SK-MEL-5 (cell line): ENCODE data around the gene CIROP. TPM values are rescaled to one million over a fixed set of nuclear protein-coding genes. Genes with fewer than 3 reads are reported as not detected.

Experiments
- DNase-seq: peaks from one replicate; pipeline ENCODE4 v3.0.0-alpha.2; 2016; ENCODE audit warnings: low read depth, low spot score
- in situ Hi-C: cut with HindIII; loops from 2 replicates; pipeline ENCODE4 v1.10.0; 2016; ENCODE audit warnings: low sequenced_read_pairs, high pct_unique_total_duplicates, low pct_unique_long_range_greater_than_20kb
- total RNA-seq: library from RNA; depleted of rRNA; stranded (reverse); fragments of >200 nt; shearing (Covaris generic); gene quantifications from 2 replicates; pipeline ENCODE4 v1.2.3, GENCODE V29; 2014

Gene CIROP
- total RNA-seq, 1 experiment from 2014 or later = not detected

- DNase-seq = no peak
- in situ Hi-C loops = no loop called here
Observed at GRCh38 chr14:23060536-23061260, 44.1 kb downstream of the CIROP start.

- in situ Hi-C loops = no loop called here
- peak; percentile 11 for DNase-seq
Observed at GRCh38 chr14:23058654-23059504, 45.9 kb downstream of the CIROP start.

- peak; percentile 82 for DNase-seq
- in situ Hi-C loops = no loop called here
Observed at GRCh38 chr14:23057757-23058653, 46.8 kb downstream of the CIROP start.

GRCh38 chr14:23056956-23057756 is 47.6 kb downstream of the CIROP start, which contains the start of gene CDH24:
CDH24 (minus strand) TSS chr14:23057520; CDS start chr14:23055733, 1,787 bp downstream.
- in situ Hi-C loops = no loop called here
- DNase-seq = peak; percentile 51

GRCh38 chr14:23056145-23056955 is 48.4 kb downstream of the CIROP start:
- peak; percentile 75 for DNase-seq
- in situ Hi-C loops = no loop called here

GRCh38 chr14:23055621-23056144 is 49.1 kb downstream of the CIROP start:
- no peak for DNase-seq
- in situ Hi-C loops = no loop called here

- in situ Hi-C loops = no loop called here
- no peak for DNase-seq
Observed at GRCh38 chr14:23055147-23055550, 49.6 kb downstream of the CIROP start.

GRCh38 chr14:23054000-23054811 is 50.6 kb downstream of the CIROP start:
- no peak for DNase-seq
- in situ Hi-C loops = no loop called here

GRCh38 chr14:23053426-23053825 is 51.4 kb downstream of the CIROP start:
- in situ Hi-C loops = no loop called here
- no peak for DNase-seq

- in situ Hi-C loops = no loop called here
- no peak for DNase-seq
Observed at GRCh38 chr14:23052671-23053070, 52.1 kb downstream of the CIROP start.

- DNase-seq = peak; percentile 46
- in situ Hi-C loops = no loop called here
Observed at GRCh38 chr14:23052182-23052623, 52.6 kb downstream of the CIROP start.

- in situ Hi-C loops = no loop called here
- no peak for DNase-seq
Observed at GRCh38 chr14:23051141-23052057, 53.4 kb downstream of the CIROP start.
